GM12878 (cell line): ENCODE data around the gene OR5AP2. TPM values are rescaled to one million over a fixed set of nuclear protein-coding genes. Genes with fewer than 3 reads are reported as not detected.

ENCODE experiments used
- polyA plus RNA-seq, 11 experiments: library from polyadenylated mRNA; depleted of rRNA in 4 of 11; unstranded in 6 of 11; stranded (reverse) in 5 of 11; fragments of >200 nt; fragmentation: Nextera tagmentation in 4 of 11; fragmentation: Illumina TruSeq in 1 of 11; extraction: Ambion mirVana in 4 of 11; extraction: Trizol in 1 of 11; gene quantifications; 1 replicate in 1 of 11; 2 replicates in 10 of 11; pipeline versions ENCODE4 v1.2.1 to v1.2.3, GENCODE V29; 2011 to 2016; ENCODE audit warnings: inconsistent platforms in 2 of 11, missing spikeins in 2 of 11, low read depth in 1 of 11
- small RNA-seq: library from RNA; depleted of rRNA; stranded (forward); fragments of <200 nt; gene quantifications from one replicate; pipeline ENCODE3, GENCODE V24; 2014
- total RNA-seq, 4 experiments: library from RNA; depleted of rRNA in 3 of 4; stranded (reverse); fragments of >200 nt in 3 of 4; fragmentation: Illumina TruSeq in 1 of 4; extraction: Trizol in 1 of 4; gene quantifications; 2 replicates each; pipeline versions ENCODE4 v1.2.1 to v1.2.3, GENCODE V29; 2013 to 2021

OR5AP2 gene
- total and polyA plus RNA-seq, 10 of the 15 experiments (the other 5 are each of a cell fraction or from before 2014, with no cell fraction given) = not detected

Small RNA genes within 50 kb of the gene (small RNA-seq; reads per million reads assigned to genes)
- not detected for gene AP004245.1

Other genes starting within 250 kb of the OR5AP2 start
Only the 7 nearest of the 9 such genes appear.
- not detected in 2 replicates for gene OR5M8, start 151.1 kb downstream of the OR5AP2 start, total RNA-seq (2014; rRNA removed)
- gene OR5M8, start 151.1 kb downstream of the OR5AP2 start, total RNA-seq (2014; rRNA removed; fragmentation: Illumina TruSeq; extraction: Trizol) = not detected in 2 replicates
- not detected in 2 replicates for gene OR5M8, start 151.1 kb downstream of the OR5AP2 start, total RNA-seq (2021)
- gene OR5M8, start 151.1 kb downstream of the OR5AP2 start, polyA plus RNA-seq (2011; rRNA removed) = not detected in 2 replicates
- gene OR5M8, start 151.1 kb downstream of the OR5AP2 start, polyA plus RNA-seq (2014; fragmentation: Illumina TruSeq; extraction: Trizol) = not detected in 2 replicates
- gene OR5M8, start 151.1 kb downstream of the OR5AP2 start, polyA plus RNA-seq (2014; fragmentation: Nextera tagmentation; extraction: Ambion mirVana) = not detected
- not detected in 2 replicates for gene OR5M8, start 151.1 kb downstream of the OR5AP2 start, polyA plus RNA-seq (2014; rRNA removed)
- gene OR5M8, start 151.1 kb downstream of the OR5AP2 start, polyA plus RNA-seq (2016; fragmentation: Nextera tagmentation; extraction: Ambion mirVana) = not detected
- not detected in 2 replicates for gene OR5M11, start 99.2 kb downstream of the OR5AP2 start, total RNA-seq (2014; rRNA removed)
- not detected in 2 replicates for gene OR5M11, start 99.2 kb downstream of the OR5AP2 start, total RNA-seq (2014; rRNA removed; fragmentation: Illumina TruSeq; extraction: Trizol)
- not detected in 2 replicates for gene OR5M11, start 99.2 kb downstream of the OR5AP2 start, total RNA-seq (2021)
- gene OR5M11, start 99.2 kb downstream of the OR5AP2 start, polyA plus RNA-seq (2011; rRNA removed) = not detected in 2 replicates
- not detected in 2 replicates for gene OR5M11, start 99.2 kb downstream of the OR5AP2 start, polyA plus RNA-seq (2014; fragmentation: Illumina TruSeq; extraction: Trizol)
- gene OR5M11, start 99.2 kb downstream of the OR5AP2 start, polyA plus RNA-seq (2014; fragmentation: Nextera tagmentation; extraction: Ambion mirVana) = not detected
- not detected in 2 replicates for gene OR5M11, start 99.2 kb downstream of the OR5AP2 start, polyA plus RNA-seq (2014; rRNA removed)
- gene OR5M11, start 99.2 kb downstream of the OR5AP2 start, polyA plus RNA-seq (2016; fragmentation: Nextera tagmentation; extraction: Ambion mirVana) = not detected
- gene OR5M10, start 64.7 kb downstream of the OR5AP2 start, total RNA-seq (2014; rRNA removed) = not detected in 2 replicates
- gene OR5M10, start 64.7 kb downstream of the OR5AP2 start, total RNA-seq (2014; rRNA removed; fragmentation: Illumina TruSeq; extraction: Trizol) = not detected in 2 replicates
- not detected in 2 replicates for gene OR5M10, start 64.7 kb downstream of the OR5AP2 start, total RNA-seq (2021)
- gene OR5M10, start 64.7 kb downstream of the OR5AP2 start, polyA plus RNA-seq (2011; rRNA removed) = not detected in 2 replicates
- gene OR5M10, start 64.7 kb downstream of the OR5AP2 start, polyA plus RNA-seq (2014; fragmentation: Illumina TruSeq; extraction: Trizol) = not detected in 2 replicates
- gene OR5M10, start 64.7 kb downstream of the OR5AP2 start, polyA plus RNA-seq (2014; fragmentation: Nextera tagmentation; extraction: Ambion mirVana) = not detected
- not detected in 2 replicates for gene OR5M10, start 64.7 kb downstream of the OR5AP2 start, polyA plus RNA-seq (2014; rRNA removed)
- gene OR5M10, start 64.7 kb downstream of the OR5AP2 start, polyA plus RNA-seq (2016; fragmentation: Nextera tagmentation; extraction: Ambion mirVana) = not detected
- not detected in 2 replicates for gene OR5M1, start 27.6 kb downstream of the OR5AP2 start, total RNA-seq (2014; rRNA removed)
- gene OR5M1, start 27.6 kb downstream of the OR5AP2 start, total RNA-seq (2014; rRNA removed; fragmentation: Illumina TruSeq; extraction: Trizol) = not detected in 2 replicates
- gene OR5M1, start 27.6 kb downstream of the OR5AP2 start, total RNA-seq (2021) = not detected in 2 replicates
- gene OR5M1, start 27.6 kb downstream of the OR5AP2 start, polyA plus RNA-seq (2011; rRNA removed) = not detected in 2 replicates
- not detected in 2 replicates for gene OR5M1, start 27.6 kb downstream of the OR5AP2 start, polyA plus RNA-seq (2014; fragmentation: Illumina TruSeq; extraction: Trizol)
- not detected for gene OR5M1, start 27.6 kb downstream of the OR5AP2 start, polyA plus RNA-seq (2014; fragmentation: Nextera tagmentation; extraction: Ambion mirVana)
- gene OR5M1, start 27.6 kb downstream of the OR5AP2 start, polyA plus RNA-seq (2014; rRNA removed) = not detected in 2 replicates
- gene OR5M1, start 27.6 kb downstream of the OR5AP2 start, polyA plus RNA-seq (2016; fragmentation: Nextera tagmentation; extraction: Ambion mirVana) = not detected
- gene OR5AR1, start 21.2 kb upstream of the OR5AP2 start, total RNA-seq (2014; rRNA removed) = not detected in 2 replicates
- gene OR5AR1, start 21.2 kb upstream of the OR5AP2 start, total RNA-seq (2014; rRNA removed; fragmentation: Illumina TruSeq; extraction: Trizol) = not detected in 2 replicates
- not detected in 2 replicates for gene OR5AR1, start 21.2 kb upstream of the OR5AP2 start, total RNA-seq (2021)
- gene OR5AR1, start 21.2 kb upstream of the OR5AP2 start, polyA plus RNA-seq (2011; rRNA removed) = not detected in 2 replicates
- not detected in 2 replicates for gene OR5AR1, start 21.2 kb upstream of the OR5AP2 start, polyA plus RNA-seq (2014; fragmentation: Illumina TruSeq; extraction: Trizol)
- not detected for gene OR5AR1, start 21.2 kb upstream of the OR5AP2 start, polyA plus RNA-seq (2014; fragmentation: Nextera tagmentation; extraction: Ambion mirVana)
- not detected in 2 replicates for gene OR5AR1, start 21.2 kb upstream of the OR5AP2 start, polyA plus RNA-seq (2014; rRNA removed)
- gene OR5AR1, start 21.2 kb upstream of the OR5AP2 start, polyA plus RNA-seq (2016; fragmentation: Nextera tagmentation; extraction: Ambion mirVana) = not detected
- gene OR9G1, start 56.7 kb upstream of the OR5AP2 start, total RNA-seq (2014; rRNA removed) = not detected in 2 replicates
- gene OR9G1, start 56.7 kb upstream of the OR5AP2 start, total RNA-seq (2014; rRNA removed; fragmentation: Illumina TruSeq; extraction: Trizol) = not detected in 2 replicates
- gene OR9G1, start 56.7 kb upstream of the OR5AP2 start, total RNA-seq (2021) = not detected in 2 replicates
- gene OR9G1, start 56.7 kb upstream of the OR5AP2 start, polyA plus RNA-seq (2011; rRNA removed) = not detected in 2 replicates
- not detected in 2 replicates for gene OR9G1, start 56.7 kb upstream of the OR5AP2 start, polyA plus RNA-seq (2014; fragmentation: Illumina TruSeq; extraction: Trizol)
- gene OR9G1, start 56.7 kb upstream of the OR5AP2 start, polyA plus RNA-seq (2014; fragmentation: Nextera tagmentation; extraction: Ambion mirVana) = not detected
- gene OR9G1, start 56.7 kb upstream of the OR5AP2 start, polyA plus RNA-seq (2014; rRNA removed) = not detected in 2 replicates
- not detected for gene OR9G1, start 56.7 kb upstream of the OR5AP2 start, polyA plus RNA-seq (2016; fragmentation: Nextera tagmentation; extraction: Ambion mirVana)
- not detected in 2 replicates for gene OR9G4, start 106.3 kb upstream of the OR5AP2 start, total RNA-seq (2014; rRNA removed)
- not detected in 2 replicates for gene OR9G4, start 106.3 kb upstream of the OR5AP2 start, total RNA-seq (2014; rRNA removed; fragmentation: Illumina TruSeq; extraction: Trizol)
- not detected in 2 replicates for gene OR9G4, start 106.3 kb upstream of the OR5AP2 start, total RNA-seq (2021)
- gene OR9G4, start 106.3 kb upstream of the OR5AP2 start, polyA plus RNA-seq (2011; rRNA removed) = not detected in 2 replicates
- not detected in 2 replicates for gene OR9G4, start 106.3 kb upstream of the OR5AP2 start, polyA plus RNA-seq (2014; fragmentation: Illumina TruSeq; extraction: Trizol)
- gene OR9G4, start 106.3 kb upstream of the OR5AP2 start, polyA plus RNA-seq (2014; fragmentation: Nextera tagmentation; extraction: Ambion mirVana) = not detected
- not detected in 2 replicates for gene OR9G4, start 106.3 kb upstream of the OR5AP2 start, polyA plus RNA-seq (2014; rRNA removed)
- not detected for gene OR9G4, start 106.3 kb upstream of the OR5AP2 start, polyA plus RNA-seq (2016; fragmentation: Nextera tagmentation; extraction: Ambion mirVana)